Natural killer cell (primary cell): ENCODE results near the gene GPX4. TPM values are rescaled to one million over a fixed set of nuclear protein-coding genes. Genes with fewer than 3 reads are reported as not detected.

Experiments used
- ATAC-seq, 3 donors: fragments of 150-1000 bp in 2 of 3; fragments of 200-7000 bp in 1 of 3; cut with Tn5 transposase; 1 replicate in 1 of 3; 2 replicates in 2 of 3; pipeline ENCODE4 v1.10.0; 2021; ENCODE audit warnings: mild to moderate bottlenecking in 2 of 3, moderate library complexity in 2 of 3
- DNase-seq, 2 donors: peaks; one replicate each; pipeline versions ENCODE4 v3.0.0 to v3.0.0-alpha.2; 2013 to 2021; ENCODE audit warnings: mixed read lengths in 1 of 2
- H3K27ac ChIP-seq: one replicate; pipeline ENCODE4 v1.5.1; 2013; ENCODE audit warnings: mild to moderate bottlenecking, low read length
- H3K27me3 ChIP-seq: one replicate; pipeline ENCODE4 v1.6.1; 2013; ENCODE audit warnings: low read length; ENCODE audit not compliant: control insufficient read depth, insufficient read depth
- H3K36me3 ChIP-seq: one replicate; pipeline ENCODE4 v1.6.1; 2013; ENCODE audit warnings: low read length; ENCODE audit not compliant: control insufficient read depth, insufficient read depth
- H3K4me1 ChIP-seq: one replicate; pipeline ENCODE4 v1.6.1; 2013; ENCODE audit warnings: low read length; ENCODE audit not compliant: control insufficient read depth, insufficient read depth
- H3K4me3 ChIP-seq: one replicate; pipeline ENCODE4 v1.5.1; 2013; ENCODE audit warnings: low read length
- H3K9me3 ChIP-seq: one replicate; pipeline ENCODE4 v1.6.1; 2013; ENCODE audit warnings: low read length; ENCODE audit not compliant: control insufficient read depth, insufficient read depth
- H3K27ac Mint-ChIP-seq, 2 donors: one replicate each; pipeline ENCODE4 v1.8.0; 2022; ENCODE audit warnings: mild to moderate bottlenecking in 2 of 2, mixed read lengths in 2 of 2, moderate library complexity in 1 of 2
- H3K27me3 Mint-ChIP-seq, 2 donors: one replicate each; pipeline ENCODE4 v1.8.0; 2022; ENCODE audit warnings: low read depth in 2 of 2, mixed read lengths in 2 of 2
- H3K36me3 Mint-ChIP-seq: one replicate; pipeline ENCODE4 v1.8.0; 2022; ENCODE audit warnings: mixed read lengths
- H3K4me1 Mint-ChIP-seq, 2 donors: one replicate each; pipeline ENCODE4 v1.8.0; 2022; ENCODE audit warnings: mixed read lengths in 2 of 2
- H3K4me3 Mint-ChIP-seq: one replicate; pipeline ENCODE4 v1.8.0; 2022; ENCODE audit warnings: mild to moderate bottlenecking, moderate library complexity, mixed read lengths
- H3K9me3 Mint-ChIP-seq, 2 donors: one replicate each; pipeline ENCODE4 v1.8.0; 2022; ENCODE audit warnings: mixed read lengths in 2 of 2
- WGBS: methylation state at CpG from one replicate; pipeline ENCODE4 v1.1.7; 2013; ENCODE audit warnings: missing lambda C conversion rate; ENCODE audit not compliant: insufficient coverage; 5-methylcytosine and 5-hydroxymethylcytosine counted together
- intact Hi-C: fragments of 100-400 bp; cut with micrococcal nuclease; formaldehyde crosslinking; loops from one replicate; pipeline ENCODE4 v1.14.2; 2022
- total RNA-seq, 4 donors: library from RNA; stranded (reverse); fragments of 120-200 nt in 1 of 4; gene quantifications; one replicate each; pipeline versions ENCODE4 v1.2.3 to v1.2.4, GENCODE V29; 2013 to 2022
- TF ChIP-seq, protein P1 (sequence below): fragments of 200-600 bp; IDR thresholded peaks from one replicate; pipeline ENCODE4 v1.8.0; 2022; ENCODE audit warnings: antibody characterized with exemption

The GPX4 gene
- total RNA-seq, 3 donors from 2014 or later (not counting 1 experiment from before 2014, with no cell fraction given) = 108 to 126 (median 121) TPM

DNA sequence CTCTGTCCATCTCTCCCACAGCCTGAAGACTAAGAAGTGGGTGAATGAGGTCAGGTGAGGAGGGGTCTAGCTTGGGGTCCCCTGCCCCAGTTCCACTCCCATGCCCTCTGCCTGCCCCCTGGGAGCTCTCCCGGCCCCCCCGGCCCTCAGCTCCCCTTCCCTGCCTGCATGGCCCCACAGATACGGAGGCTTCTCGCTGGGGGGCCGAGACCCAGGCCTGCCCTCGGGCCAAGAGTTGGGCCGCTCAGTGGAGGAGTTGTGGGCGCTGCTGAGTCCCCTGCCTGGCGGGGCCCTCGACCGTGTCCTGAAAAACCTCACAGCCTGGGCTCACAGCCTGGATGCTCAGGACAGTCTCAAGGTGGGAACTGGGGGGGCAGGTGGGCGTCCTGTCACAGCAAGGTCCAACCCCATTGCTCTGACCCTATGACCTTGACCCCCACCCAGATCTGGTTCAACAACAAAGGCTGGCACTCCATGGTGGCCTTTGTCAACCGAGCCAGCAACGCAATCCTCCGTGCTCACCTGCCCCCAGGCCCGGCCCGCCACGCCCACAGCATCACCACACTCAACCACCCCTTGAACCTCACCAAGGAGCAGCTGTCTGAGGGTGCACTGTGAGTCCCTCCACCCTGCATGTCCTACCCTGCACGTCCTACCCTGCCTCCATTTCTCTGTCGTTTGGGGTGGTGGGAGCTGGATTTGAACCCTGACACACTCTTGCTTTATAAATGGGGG is 47.7 kb upstream of the GPX4 start:
- H3K4me3 Mint-ChIP-seq = no peak overlapping the region
- H3K4me1 Mint-ChIP-seq = peaks cover 14 to 17% of the 10 kb centered on the region in 2 donors
- H3K36me3 Mint-ChIP-seq = no peaks in the 10 kb centered on the region
- no peaks in the 10 kb centered on the region for H3K9me3 Mint-ChIP-seq
- TF ChIP-seq, protein P1, sequence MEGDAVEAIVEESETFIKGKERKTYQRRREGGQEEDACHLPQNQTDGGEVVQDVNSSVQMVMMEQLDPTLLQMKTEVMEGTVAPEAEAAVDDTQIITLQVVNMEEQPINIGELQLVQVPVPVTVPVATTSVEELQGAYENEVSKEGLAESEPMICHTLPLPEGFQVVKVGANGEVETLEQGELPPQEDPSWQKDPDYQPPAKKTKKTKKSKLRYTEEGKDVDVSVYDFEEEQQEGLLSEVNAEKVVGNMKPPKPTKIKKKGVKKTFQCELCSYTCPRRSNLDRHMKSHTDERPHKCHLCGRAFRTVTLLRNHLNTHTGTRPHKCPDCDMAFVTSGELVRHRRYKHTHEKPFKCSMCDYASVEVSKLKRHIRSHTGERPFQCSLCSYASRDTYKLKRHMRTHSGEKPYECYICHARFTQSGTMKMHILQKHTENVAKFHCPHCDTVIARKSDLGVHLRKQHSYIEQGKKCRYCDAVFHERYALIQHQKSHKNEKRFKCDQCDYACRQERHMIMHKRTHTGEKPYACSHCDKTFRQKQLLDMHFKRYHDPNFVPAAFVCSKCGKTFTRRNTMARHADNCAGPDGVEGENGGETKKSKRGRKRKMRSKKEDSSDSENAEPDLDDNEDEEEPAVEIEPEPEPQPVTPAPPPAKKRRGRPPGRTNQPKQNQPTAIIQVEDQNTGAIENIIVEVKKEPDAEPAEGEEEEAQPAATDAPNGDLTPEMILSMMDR = no peak
- DNase-seq (no peak), ATAC-seq (no peak)
- no peaks in the 10 kb centered on the region for H3K27me3 ChIP-seq
- intact Hi-C loops = loop anchor here (5.0 kb wide), 1 partner anchor 136 kb away; no protein-coding TSS in a partner anchor
- peaks cover 8% of the 10 kb centered on the region for H3K4me1 ChIP-seq
- H3K36me3 ChIP-seq = peaks cover 34% of the 10 kb centered on the region
- H3K27ac Mint-ChIP-seq = no peak overlapping the region
- 96% methylated on average over 18 of the region's 20 CpGs for WGBS
- no peaks in the 10 kb centered on the region for H3K27me3 Mint-ChIP-seq
- no peak overlapping the region for H3K27ac ChIP-seq
- peaks cover 27% of the 10 kb centered on the region for H3K9me3 ChIP-seq
- H3K4me3 ChIP-seq = no peak overlapping the region

DNA sequence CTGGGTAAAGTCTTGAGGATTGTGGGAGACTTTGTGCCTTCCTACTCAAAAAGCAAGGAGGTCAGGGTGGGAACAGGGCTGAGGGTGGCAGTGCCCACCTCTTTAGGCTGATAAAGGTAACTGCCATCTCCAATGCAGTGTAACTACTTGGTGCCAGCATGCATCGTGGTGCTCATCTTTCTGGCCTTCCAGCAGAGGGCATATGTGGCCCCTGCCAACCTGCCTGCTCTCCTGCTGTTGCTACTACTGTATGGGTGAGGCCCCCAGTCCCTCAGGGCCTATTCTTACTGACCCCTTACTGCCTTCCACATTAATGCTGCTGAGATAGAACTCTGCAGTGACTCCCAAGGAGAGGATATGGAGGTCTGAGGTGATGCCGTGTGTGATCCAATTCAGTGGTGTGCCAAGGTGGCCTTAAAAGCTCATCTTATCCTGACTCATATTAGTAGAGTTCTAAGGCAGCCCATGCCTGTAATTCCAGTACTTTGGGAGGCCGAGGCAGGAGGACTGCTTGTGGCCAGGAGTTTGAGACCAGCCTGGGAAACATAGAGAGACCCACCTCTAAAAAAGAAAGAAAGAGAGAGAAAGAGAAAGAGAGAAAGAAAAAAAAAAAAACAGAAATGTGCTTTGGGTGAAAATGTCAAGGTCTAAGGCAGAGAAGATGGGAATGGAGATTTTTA is 46.5 kb upstream of the GPX4 start:
- intact Hi-C loops = loop anchor here (5.0 kb wide), 1 partner anchor 135 kb away; no protein-coding TSS in a partner anchor
- DNase-seq (peak in 1 of 2 donors; percentile 77), ATAC-seq (peak; percentile 53 to 91 (median 85))
- Histone ChIP-seq H3K4me3 (no peak overlapping the region), H3K4me1 (peaks cover 8% of the 10 kb centered on the region), H3K27ac (no peak overlapping the region), H3K9me3 (peaks cover 27% of the 10 kb centered on the region), H3K36me3 (peaks cover 30% of the 10 kb centered on the region), H3K27me3 (no peaks in the 10 kb centered on the region)
- H3K27me3 Mint-ChIP-seq = no peaks in the 10 kb centered on the region
- peaks cover 14 to 17% of the 10 kb centered on the region in 2 donors for H3K4me1 Mint-ChIP-seq
- TF ChIP-seq, protein P1 = peak; percentile 18
- H3K27ac Mint-ChIP-seq = peak overlapping the region; percentile 54 to 71
- 28% methylated on average over 2 of the region's 3 CpGs for WGBS
- no peak overlapping the region for H3K4me3 Mint-ChIP-seq
- no peaks in the 10 kb centered on the region for H3K9me3 Mint-ChIP-seq
- no peaks in the 10 kb centered on the region for H3K36me3 Mint-ChIP-seq

DNA sequence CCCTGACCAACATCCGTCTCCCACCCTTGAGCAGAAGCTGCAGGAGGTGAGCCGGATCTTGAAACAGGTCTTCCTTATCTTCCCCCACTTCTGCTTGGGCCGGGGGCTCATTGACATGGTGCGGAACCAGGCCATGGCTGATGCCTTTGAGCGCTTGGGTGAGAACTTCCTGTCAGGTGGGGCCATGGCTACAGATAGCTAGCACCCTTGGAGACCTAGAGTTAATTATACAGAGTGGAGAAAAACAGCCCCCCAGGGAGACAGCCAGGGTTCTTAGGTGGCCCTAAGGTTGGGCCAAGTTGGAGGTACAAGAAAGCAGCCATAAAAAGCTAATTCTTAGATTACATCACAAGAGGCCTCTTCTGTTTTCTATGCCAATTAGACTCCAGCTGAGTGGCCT is 45.7 kb upstream of the GPX4 start:
- intact Hi-C loops = loop anchor here (5.0 kb wide), 1 partner anchor 134 kb away; no protein-coding TSS in a partner anchor
- no peaks in the 10 kb centered on the region for H3K27me3 ChIP-seq
- TF ChIP-seq, protein P1 = no peak
- peaks cover 30% of the 10 kb centered on the region for H3K36me3 ChIP-seq
- DNase-seq (peak in 1 of 2 donors; percentile 51), ATAC-seq (no peak)
- H3K27me3 Mint-ChIP-seq = no peaks in the 10 kb centered on the region
- H3K9me3 Mint-ChIP-seq = no peaks in the 10 kb centered on the region
- H3K27ac ChIP-seq = no peak overlapping the region
- WGBS = 68% methylated on average over 5 of the region's 5 CpGs
- no peak overlapping the region for H3K4me3 ChIP-seq
- peak overlapping the region in 1 of 2 donors; percentile 54 for H3K27ac Mint-ChIP-seq
- H3K36me3 Mint-ChIP-seq = no peaks in the 10 kb centered on the region
- H3K4me1 Mint-ChIP-seq = peaks cover 14 to 18% of the 10 kb centered on the region in 2 donors
- H3K9me3 ChIP-seq = peaks cover 27% of the 10 kb centered on the region
- H3K4me3 Mint-ChIP-seq = no peak overlapping the region
- peaks cover 10% of the 10 kb centered on the region for H3K4me1 ChIP-seq
